Hematopoietic multipotent progenitor cell treated with erythropoietin and hydrocortisone succinate and interleukin-3 and kit ligand, for 17 days (in vitro differentiated cells): ENCODE data around the gene ANLN.

Experiments
- DNase-seq: peaks from one replicate; pipeline ENCODE4 v3.0.0-alpha.2; 2015; ENCODE audit warnings: low spot score

The ANLN gene

DNA sequence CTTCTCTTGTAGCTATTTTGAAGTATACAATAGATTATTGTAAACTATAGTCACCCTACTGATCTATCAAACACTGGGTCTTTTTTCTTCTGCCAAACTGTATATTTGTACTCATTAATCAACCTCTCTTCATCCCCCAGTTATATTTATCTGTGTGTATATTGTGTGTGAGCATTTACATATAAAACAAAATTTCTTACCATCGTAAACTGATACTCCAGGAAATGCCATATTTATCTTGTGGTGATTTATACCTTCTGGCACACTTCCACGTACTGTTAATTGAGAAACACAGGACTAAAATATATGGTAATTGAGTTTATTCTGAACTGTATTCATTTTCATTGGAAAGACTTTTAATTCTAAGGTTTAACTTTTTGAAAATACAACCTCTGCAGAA lies 18.9 kb downstream of the ANLN start:
- no peak for DNase-seq

DNA sequence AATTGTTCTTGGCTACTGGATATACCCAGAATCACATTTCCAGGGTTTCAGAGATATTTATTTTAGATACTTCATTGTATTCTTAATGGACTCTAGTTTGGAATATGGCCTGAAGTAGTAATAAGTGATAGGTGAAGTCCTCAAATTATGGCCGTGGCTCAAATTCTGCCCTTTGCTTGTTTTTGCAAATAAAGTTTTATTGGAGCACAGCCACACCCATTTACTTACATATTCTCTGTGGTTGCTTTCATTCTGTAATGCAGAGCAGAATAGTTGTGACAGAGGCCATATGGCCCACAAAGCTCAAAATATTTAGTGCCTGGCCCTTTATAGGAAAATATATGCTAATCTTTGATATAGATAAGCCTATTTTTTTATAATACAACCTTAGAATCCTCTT lies 19.5 kb downstream of the ANLN start:
- DNase-seq, result no peak

DNA sequence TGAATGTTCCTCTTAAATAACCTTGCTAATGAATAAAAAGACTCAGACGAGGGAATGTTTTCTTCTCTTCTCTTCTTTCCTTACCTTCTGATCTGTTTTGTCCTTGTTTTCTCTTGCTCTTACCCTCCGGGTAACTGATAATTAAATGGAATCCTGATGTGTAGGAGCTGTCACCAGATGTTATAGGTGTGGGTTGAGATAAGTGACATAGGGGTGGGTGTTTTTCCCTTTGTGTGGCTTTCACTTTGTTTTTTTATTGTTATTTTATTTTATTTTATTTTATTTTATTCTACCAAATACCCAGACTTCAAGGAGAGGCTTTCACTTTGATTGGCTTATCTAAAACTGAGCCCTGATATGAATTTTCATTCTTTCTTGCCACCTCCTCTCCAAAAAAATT lies 25.5 kb downstream of the ANLN start:
- DNase-seq, result no peak

DNA sequence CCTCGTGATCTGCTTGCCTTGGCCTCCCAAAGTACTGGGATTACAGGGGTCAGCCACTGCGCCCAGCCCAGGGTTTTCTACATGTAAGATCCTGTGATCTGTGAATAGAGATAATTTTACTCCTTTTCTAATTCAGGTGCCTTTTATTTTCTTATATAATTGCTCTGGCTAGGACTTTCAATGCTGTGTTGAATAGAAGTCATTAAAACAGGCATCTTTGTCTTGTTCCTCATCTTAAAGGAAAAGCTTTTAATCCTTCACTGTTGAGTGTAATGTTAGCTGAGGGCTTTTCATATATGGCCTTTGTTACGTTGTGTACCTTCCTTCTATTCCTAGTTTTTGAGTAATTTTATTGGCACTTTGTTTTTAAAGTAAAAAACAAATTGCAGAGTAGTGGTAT lies 26.6 kb downstream of the ANLN start:
- DNase-seq, result no peak

DNA sequence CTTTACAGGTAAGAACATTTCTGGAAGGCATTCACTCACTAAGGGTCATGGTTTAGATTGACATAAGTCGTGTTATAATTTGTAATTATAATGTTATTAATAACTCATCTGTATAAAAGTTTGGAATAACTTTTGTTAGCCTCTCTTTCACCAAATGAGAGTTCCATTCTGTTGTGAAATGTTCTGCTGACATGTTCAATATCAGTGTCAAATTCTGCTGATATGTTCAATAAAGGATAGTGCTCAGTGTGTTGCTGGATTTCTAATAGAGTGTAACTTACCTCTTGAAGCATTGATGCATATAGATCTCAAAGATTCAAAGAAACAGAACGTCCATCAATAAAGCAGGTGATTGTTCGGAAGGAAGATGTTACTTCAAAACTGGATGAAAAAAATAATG lies 30.6 kb downstream of the ANLN start:
- DNase-seq, result no peak

DNA sequence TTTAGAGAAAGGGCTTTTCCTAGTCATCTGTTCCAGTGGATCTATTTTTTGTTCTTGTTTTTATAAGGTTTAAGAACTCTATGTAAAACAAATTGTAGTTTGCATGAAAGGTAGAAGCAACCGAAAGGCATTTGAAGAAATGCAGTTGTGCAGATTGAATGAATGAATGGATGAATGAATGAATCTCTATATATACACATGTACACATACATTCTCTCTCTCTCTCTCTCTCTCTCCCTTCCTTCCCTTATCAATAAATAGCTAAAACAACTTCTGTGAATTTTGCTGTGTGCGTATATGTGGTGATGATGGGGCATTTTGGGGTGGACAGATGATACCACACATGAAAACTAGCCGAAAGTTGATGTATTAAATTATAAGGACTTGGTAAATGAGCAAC lies 32.4 kb downstream of the ANLN start:
- no peak for DNase-seq

DNA sequence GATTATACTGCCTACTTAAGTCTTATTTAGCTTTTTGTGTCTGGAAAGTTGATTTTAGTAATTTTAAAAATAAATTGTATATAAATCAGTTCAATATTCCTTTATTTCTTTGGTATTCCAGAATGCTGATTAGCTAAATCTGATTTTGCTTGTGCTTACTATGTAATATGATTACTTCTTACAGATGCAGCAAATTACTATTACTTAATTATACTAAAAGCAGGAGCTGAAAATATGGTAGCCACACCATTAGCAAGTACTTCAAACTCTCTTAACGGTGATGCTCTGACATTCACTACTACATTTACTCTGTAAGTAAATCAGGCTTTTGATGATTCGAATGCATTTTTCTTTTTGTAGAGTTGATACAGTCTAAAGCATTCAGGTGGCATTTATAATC lies 34.0 kb downstream of the ANLN start:
- DNase-seq, result no peak

DNA sequence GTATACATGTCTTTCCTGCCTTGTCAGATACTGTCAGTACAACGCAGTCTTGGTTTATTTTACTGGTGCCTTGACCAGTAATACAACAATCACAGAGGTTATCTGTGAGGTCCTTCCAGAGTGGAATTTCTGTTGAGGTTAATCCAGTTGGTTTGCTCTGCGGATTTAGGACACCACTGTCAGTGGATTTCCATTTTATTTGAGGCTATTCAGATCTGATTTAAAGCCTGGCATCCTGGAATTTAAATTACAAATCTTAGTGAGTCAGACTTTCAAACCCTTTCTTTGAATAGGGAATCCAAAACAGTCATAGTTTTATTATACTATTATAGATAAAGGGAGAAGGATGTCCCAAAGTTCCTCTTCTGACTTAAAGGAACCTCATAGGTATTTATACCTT lies 40.5 kb downstream of the ANLN start:
- no peak for DNase-seq

DNA sequence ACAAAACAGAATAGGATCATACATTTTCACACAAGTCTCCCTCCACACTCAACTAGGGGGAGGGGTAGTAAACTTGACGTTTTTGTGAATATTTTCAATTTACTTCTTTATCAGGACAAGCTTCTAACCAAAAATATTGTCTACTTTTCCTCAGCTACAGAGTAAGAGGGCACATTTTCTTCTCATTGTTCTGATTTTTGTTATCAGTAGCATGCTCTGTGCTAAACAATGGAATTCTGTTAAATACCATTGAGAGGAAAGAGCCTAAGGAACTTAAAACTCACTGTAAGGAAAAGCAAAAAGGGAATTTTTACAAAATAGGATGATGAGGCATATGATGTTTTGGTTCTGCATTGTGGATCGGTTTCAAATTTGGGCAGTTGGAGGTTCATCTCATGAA lies 41.2 kb downstream of the ANLN start:
- DNase-seq, result no peak

DNA sequence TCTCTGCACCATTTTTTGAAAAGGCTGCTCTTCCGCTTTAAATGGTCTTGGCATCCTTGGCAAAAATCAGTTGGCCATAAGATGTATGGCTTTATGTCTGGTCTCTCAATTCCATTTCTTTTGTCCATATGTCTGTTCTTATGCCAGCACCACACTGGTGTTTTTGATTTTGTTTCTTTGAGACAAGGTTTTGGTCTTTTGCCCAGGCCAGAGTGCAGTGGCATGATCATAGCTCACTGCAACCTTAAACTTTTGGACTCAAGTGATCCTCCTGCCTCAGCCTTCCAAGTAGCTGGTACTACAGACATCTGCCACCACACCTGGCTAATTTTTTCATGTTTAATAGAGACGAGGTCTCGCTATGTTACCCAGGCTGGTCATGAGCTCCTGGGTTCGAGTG lies 48.5 kb downstream of the ANLN start:
- no peak for DNase-seq

DNA sequence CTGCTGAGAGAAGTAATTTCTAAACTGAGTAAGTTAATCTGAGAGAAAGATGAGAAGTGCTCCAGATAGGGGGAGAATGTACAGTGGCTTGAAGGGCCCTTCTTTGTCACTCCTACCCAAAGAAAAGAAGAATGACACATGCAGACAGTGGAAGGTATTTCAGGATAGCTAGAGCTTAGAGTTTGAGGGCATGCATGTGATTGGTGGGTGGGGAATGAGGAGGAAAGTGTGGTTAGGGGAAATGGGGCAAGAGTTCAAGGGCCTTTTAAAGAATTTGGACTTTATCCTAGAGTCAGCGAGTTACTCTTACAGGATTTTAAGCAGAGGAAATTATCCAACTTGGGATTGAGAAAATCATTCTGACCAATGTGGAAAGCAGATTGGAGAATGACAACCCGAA lies 50.0 kb downstream of the ANLN start:
- DNase-seq, result no peak

DNA sequence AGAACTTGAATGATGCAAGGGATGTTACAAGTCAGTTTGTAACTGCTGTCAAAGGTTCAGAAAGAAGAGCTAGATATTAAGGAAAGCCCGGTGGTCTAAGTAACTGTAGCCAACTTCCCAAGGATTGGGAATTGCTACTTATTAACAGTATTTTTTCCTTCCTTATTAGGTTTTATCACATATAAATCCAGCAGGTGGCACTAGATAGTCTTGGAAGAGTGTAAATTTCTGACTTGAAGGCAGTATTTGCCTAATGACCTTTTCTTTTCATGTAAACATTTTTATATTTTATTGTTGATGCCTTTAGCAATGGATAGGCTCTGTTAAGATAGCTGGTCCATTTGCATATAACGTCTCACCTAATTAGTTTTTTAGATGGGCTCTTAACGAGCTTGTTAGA lies 51.2 kb downstream of the ANLN start:
- no peak for DNase-seq

DNA sequence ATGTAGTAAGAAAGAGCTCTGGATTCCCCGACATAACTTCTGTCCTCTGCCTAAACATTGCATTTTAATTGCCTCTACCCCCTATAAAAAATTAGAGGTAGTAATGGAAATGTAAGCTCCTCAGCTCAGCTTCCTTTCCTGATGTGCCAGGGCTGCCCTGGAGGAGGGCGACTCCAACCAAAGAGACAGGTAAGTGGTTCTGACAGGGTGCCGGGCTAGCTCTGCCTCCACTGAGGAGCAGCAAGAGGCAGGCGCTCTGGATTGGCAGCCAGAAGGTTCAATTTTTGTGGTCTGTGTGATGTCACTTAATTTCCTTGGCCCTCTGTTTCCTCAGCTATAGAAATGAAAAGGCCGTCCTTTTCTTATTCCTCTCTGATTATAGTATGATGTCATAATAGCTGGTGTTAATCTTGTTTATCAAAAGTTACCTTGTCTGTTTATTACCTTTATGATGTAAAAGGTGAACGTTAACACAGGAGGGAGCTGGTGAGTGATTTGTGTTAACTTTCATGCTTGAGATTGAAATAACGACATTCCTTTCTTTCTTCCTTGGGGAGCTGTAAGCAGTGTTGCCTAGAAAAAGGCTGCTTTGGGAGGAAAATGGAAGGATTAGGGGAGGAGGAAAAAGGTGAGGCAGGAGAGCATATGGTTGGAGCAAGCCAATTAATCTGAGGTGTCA lies 51.8 kb downstream of the ANLN start:
- no peak for DNase-seq

DNA sequence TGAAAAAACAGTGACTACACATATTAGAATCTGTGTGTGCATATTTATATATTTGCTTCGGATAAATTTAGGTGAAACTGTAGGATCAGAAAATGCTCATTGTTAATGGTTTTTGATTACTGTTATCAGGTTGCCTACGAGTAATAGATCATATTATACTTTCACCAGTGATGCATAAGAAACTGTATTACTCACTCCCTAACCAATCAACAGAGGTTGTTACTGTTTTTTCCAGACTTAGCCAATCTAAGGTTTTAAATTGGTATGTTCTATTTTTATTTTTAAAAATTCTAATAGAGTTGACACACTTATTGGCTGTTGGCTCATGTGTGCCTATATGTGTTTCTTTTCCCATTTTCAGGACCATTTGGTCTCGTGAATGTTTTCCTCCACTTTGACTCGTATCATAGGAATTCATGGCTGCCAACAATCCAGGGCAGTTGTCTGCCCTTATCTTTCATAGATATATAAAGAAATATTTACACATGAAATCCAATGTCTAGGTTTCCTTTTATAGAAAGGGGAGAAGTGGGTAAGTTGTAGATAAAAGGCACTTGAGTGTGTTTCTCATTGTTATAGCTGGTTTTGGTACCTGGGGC lies 59.2 kb downstream of the ANLN start:
- no peak for DNase-seq

DNA sequence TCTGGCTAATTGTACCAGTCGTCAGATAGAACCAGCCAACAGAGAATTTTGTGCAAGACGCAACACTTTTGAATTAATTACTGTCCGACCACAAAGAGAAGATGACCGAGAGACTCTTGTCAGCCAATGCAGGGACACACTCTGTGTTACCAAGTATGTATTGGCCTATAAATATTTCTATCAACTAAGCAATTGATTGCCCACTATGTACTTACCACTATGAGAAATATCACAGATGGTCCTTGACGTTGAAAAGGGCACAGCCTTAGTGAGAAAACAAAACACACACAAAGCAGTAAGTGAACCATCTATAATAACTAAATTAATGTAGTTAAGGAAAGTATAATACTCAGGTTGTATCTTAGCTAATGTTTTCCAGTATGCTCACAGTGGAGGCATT lies 60.0 kb downstream of the ANLN start:
- no peak for DNase-seq

DNA sequence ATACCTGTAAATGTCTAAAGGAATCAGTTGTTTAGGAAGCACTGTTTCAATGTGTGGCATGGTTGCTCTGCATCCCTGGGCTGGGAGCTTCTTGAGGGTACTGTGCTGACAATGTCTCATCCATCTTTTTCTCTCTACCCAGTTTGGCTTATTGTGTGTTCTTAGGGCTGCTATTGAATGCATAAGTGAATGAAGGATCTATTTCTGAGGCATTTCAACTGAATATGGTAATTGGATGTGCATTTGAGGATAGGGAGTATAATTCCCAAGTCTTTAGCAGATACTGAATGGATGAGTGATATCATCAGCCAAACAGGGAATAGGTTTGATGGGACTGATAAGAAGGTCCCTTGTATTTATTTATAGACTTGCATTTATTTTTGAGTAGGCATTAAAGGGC lies 64.1 kb downstream of the ANLN start:
- DNase-seq, result no peak

DNA sequence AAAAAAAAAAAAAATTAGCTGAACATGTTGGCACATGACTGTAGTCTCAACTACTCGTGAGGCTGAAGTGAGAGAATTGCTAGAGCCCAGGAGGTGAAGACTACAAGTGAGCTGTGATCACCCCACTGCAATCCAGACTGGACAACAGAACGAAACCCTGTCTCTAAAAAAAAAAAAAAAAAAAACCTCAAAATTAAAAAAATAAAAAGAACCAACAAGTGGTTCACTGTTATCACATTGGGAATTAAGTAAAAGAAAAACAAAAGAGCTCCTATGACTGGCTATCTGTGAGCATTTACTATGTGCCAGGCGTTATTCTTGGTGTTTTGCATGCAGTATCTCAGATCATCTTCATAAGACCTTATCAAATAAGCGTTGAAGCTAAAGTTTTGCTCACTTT lies 66.0 kb downstream of the ANLN start:
- no peak for DNase-seq

DNA sequence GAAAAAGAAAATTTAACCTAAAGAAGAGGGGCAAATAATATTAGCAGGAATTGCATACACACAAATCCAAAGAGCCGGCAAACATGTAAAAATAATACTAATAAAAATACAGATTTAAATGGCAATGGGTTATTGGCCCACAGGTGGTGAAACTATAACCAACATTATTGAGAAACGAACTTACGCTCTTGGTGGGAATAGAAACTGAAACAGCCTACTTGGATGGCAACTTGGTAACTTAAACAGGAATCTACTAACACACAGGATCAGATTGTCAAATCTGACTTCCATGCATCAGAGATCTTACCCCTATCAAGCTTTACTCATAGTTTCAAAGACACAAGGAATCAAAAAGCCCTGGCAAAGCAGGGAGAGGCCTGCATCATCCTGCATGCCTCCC lies 66.5 kb downstream of the ANLN start:
- DNase-seq, result no peak

DNA sequence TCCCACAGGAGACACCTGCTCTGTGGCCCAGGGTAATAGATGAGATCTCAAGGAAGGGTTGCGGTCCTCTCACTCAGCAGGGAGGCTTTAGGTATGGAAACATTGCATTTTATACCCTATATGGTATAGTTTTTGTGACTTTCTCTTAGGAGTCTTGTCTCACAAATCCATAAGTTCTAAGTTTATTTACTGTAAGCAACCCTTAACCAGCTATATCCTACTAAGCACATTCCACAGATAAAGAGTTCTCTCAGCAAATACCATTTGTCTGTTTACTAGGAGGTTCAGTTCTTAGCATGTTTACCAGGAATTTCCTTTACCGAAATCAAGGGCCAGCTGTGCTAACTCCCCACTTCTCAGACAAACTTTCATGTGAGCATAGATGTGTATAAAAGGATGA lies 66.9 kb downstream of the ANLN start:
- no peak for DNase-seq

DNA sequence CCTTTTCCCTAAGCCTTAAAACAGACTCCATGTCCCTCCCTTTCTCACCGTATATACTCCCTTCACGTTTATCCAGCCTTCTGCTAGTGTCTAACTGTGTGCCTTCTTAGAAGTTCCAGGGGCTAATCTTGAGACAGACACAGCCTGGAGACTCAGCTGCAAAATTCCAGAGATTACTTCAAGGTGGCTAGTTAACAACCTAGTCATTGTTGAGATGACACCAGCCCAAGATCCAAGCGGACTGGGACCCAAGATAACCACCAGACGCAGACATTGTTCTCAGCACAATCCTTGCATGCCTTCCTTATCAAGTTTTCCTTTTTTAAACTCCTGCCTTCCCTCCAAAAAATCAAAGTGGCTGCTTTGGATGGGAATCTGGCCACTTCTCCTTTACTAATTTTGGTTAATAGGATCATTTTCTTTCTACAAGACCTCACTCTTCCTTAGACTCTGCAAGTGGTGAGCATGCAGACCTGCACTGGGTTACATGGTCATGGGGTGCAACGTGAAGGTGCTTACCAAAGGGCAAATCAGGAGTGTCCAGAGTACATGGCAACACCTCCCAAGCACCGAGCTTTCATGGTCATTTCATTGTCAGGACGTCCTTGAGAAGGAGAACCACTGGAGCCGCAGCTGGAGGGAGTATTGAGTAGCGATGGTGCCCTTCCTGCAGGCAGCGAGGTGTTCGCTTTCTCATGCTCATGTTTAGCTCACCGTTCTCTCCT lies 69.7 kb downstream of the ANLN start:
- DNase-seq, result no peak

DNA sequence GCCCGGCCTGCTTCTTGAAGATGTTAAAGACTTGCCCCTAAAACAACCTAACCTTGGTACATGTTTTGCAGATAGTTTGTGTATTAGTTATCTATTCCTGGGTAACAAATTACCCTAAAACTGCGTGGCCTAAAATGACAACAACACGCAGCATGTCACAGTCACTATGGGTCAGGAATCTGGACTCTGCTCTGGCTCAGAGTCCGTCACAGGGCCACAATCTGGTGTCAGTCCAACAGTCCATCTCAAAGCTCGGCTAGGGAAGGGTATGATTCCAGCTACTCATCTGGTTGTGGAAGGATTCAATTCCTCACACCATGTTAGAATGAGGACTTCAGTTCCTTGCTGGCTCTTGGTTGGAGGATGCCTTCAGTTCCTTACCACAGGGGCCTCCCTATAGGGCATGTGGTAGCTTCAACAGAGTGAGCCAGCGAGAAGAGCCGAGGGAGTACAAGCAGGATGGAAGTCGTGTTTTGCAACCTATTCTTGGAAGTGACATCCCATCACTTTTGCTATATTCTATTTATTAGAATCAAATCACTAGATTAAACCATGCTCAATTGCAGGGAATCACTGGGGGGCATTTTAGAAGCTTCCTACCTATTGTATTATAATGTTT lies 71.3 kb downstream of the ANLN start:
- DNase-seq, result no peak

DNA sequence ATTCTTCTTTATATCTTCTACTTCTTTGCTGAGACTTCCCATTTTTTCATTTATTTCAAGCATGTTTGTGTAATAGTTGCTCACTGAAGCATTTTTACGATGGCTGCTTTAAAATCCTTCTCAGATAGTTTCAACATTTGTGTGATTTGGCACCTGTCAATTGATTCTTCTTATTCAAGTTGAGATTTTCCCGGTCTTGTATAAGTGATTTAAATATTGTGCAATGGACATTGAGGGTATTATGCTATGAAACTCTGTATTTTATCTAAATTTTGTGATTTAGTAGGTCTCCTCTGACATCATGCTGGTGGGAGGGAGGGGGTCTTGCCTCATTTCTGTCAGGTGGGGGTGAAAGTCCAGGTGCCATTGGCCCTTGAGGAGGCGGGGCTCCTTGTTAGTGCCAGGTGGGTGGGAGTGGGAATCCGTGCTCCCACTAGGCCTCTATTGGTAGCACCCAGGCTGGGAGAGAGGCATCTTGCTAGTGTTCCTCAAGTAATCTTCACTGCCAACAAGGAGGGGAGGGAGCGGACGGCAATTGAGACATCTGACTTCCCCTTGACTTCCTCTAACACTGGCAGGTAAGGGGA lies 73.0 kb downstream of the ANLN start:
- no peak for DNase-seq

DNA sequence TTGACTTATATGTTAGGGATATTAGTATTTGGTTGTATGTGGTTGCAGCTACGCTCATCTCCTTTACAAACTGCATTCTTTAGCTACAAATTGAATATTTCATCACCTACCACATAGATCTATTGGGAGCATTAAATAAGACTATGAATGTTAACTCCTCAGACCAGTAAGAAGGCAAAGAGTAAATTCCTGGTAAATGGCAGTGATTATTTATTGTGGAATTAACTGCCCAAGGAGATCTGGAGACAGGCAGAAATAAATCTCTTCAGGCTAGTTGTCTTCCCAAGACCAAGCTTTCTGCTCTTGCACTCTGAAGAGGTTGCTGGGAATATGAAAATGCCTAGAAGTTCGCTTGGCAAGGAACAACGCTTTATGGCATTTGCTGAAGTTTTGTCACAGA lies 74.6 kb downstream of the ANLN start:
- no peak for DNase-seq
